ENCODE measurements around the gene UBE2K.
"Not testable (repeated sequence)": the region's sequence is repeated elsewhere in the genome, so short reads cannot be mapped to it uniquely, and the experiment has no call there.

GRCh38 chr4:39675681-39676080 is 22.3 kb upstream of the UBE2K start:
- TF ChIP-seq, protein P1, sequence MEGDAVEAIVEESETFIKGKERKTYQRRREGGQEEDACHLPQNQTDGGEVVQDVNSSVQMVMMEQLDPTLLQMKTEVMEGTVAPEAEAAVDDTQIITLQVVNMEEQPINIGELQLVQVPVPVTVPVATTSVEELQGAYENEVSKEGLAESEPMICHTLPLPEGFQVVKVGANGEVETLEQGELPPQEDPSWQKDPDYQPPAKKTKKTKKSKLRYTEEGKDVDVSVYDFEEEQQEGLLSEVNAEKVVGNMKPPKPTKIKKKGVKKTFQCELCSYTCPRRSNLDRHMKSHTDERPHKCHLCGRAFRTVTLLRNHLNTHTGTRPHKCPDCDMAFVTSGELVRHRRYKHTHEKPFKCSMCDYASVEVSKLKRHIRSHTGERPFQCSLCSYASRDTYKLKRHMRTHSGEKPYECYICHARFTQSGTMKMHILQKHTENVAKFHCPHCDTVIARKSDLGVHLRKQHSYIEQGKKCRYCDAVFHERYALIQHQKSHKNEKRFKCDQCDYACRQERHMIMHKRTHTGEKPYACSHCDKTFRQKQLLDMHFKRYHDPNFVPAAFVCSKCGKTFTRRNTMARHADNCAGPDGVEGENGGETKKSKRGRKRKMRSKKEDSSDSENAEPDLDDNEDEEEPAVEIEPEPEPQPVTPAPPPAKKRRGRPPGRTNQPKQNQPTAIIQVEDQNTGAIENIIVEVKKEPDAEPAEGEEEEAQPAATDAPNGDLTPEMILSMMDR (conservative IDR thresholded peaks at IDR 0.05), result not testable (repeated sequence)
- not testable (repeated sequence) for TF ChIP-seq ZFX (IDR thresholded peaks at IDR 0.05)

Measured in C4-2B (cell line).